Endodermal cell (in vitro differentiated cells): Measurements from ENCODE around the gene MOCS2. TPM values are rescaled to one million over a fixed set of nuclear protein-coding genes. Genes with fewer than 3 reads are reported as not detected.

Source experiments
- DNase-seq: peaks from one replicate; pipeline ENCODE4 v3.0.0-alpha.2; 2017
- H3K27ac ChIP-seq: 2 replicates; pipeline ENCODE4 v1.5.1; 2013; ENCODE audit warnings: mild to moderate bottlenecking, low read depth, low read length, moderate library complexity
- H3K27me3 ChIP-seq: 2 replicates; pipeline ENCODE4 v1.6.1; 2013; ENCODE audit warnings: mild to moderate bottlenecking, low read length, moderate library complexity; ENCODE audit not compliant: insufficient read depth, control insufficient read depth, poor library complexity, severe bottlenecking
- H3K36me3 ChIP-seq: 2 replicates; pipeline ENCODE4 v1.7.0; 2013; ENCODE audit warnings: mild to moderate bottlenecking, low read length, moderate library complexity; ENCODE audit not compliant: control insufficient read depth, insufficient read depth
- H3K4me1 ChIP-seq: one replicate; pipeline ENCODE4 v1.7.0; 2013; ENCODE audit warnings: low read length; ENCODE audit not compliant: control insufficient read depth, insufficient read depth
- H3K4me3 ChIP-seq: 2 replicates; pipeline ENCODE4 v1.5.1; 2013; ENCODE audit warnings: mild to moderate bottlenecking, low read length, moderate library complexity
- H3K9ac ChIP-seq: 2 replicates; pipeline ENCODE4 v1.6.1; 2013; ENCODE audit warnings: mild to moderate bottlenecking, low read length, moderate library complexity; ENCODE audit not compliant: poor library complexity, severe bottlenecking; ENCODE audit errors: extremely low read depth
- H3K9me3 ChIP-seq: 2 replicates; pipeline ENCODE4 v1.6.1; 2013; ENCODE audit warnings: mild to moderate bottlenecking, low read length, moderate library complexity; ENCODE audit not compliant: control insufficient read depth
- H3K27ac Mint-ChIP-seq: 2 replicates; pipeline ENCODE4 v1.8.0; 2020; ENCODE audit warnings: mixed read lengths
- H3K27me3 Mint-ChIP-seq: 2 replicates; pipeline ENCODE4 v1.8.0; 2021; ENCODE audit warnings: mild to moderate bottlenecking, mixed read lengths; ENCODE audit not compliant: insufficient read depth
- H3K36me3 Mint-ChIP-seq: 2 replicates; pipeline ENCODE4 v1.8.0; 2020; ENCODE audit warnings: low read depth, mixed read lengths
- H3K4me1 Mint-ChIP-seq: 2 replicates; pipeline ENCODE4 v1.8.0; 2020; ENCODE audit warnings: mixed read lengths
- H3K4me3 Mint-ChIP-seq: 2 replicates; pipeline ENCODE4 v1.8.0; 2020; ENCODE audit warnings: mild to moderate bottlenecking, moderate library complexity, mixed read lengths
- H3K9me3 Mint-ChIP-seq: 2 replicates; pipeline ENCODE4 v1.8.0; 2020; ENCODE audit warnings: mild to moderate bottlenecking, mixed read lengths
- CTCF ChIP-seq: fragments of 200-600 bp; sonication (generic); conservative IDR thresholded peaks from 2 replicates; pipeline ENCODE4 v1.5.0; 2021; ENCODE audit warnings: antibody characterized with exemption, mild to moderate bottlenecking
- WGBS, 2 experiments: methylation state at CpG; one replicate each; pipeline versions ENCODE4 v1.1.5 to v1.1.7; 2013; ENCODE audit warnings: missing lambda C conversion rate in 2 of 2, mixed read lengths in 1 of 2; ENCODE audit not compliant: insufficient coverage in 1 of 2, insufficient read length in 1 of 2; 5-methylcytosine and 5-hydroxymethylcytosine counted together
- total RNA-seq, 2 donors: library from RNA; stranded (reverse); fragmentation: NEBNext Ultra II Directional in 1 of 2; extraction: Animal tissue kit (Norgen Biotek cat#: 25700) in 1 of 2; gene quantifications; 2 replicates in 1 of 2; 3 replicates in 1 of 2; pipeline ENCODE4 v1.2.1, GENCODE V29; 2021

The MOCS2 gene
- total RNA-seq, 2 donors from 2014 or later = 18.8 to 28.5 TPM

GRCh38 chr5:53083927-53084326 is 25.6 kb downstream of the MOCS2 start:
- Mint-ChIP-seq H3K27ac (no peak overlapping the region), H3K9me3 (no peaks in the 10 kb centered on the region), H3K27me3 (no peaks in the 10 kb centered on the region), H3K36me3 (no peaks in the 10 kb centered on the region), H3K4me1 (no peaks in the 10 kb centered on the region), H3K4me3 (no peak overlapping the region)
- H3K27me3 ChIP-seq = no peaks in the 10 kb centered on the region
- no peak overlapping the region for H3K9ac ChIP-seq
- H3K27ac ChIP-seq = no peak overlapping the region
- no peaks in the 10 kb centered on the region for H3K4me1 ChIP-seq
- H3K36me3 ChIP-seq = no peaks in the 10 kb centered on the region
- H3K9me3 ChIP-seq = no peaks in the 10 kb centered on the region
- H3K4me3 ChIP-seq = no peak overlapping the region
- no peak for DNase-seq
- TF ChIP-seq CTCF = no peak

GRCh38 chr5:53080271-53080670 is 29.3 kb downstream of the MOCS2 start:
- Histone ChIP-seq H3K4me3 (no peak overlapping the region), H3K9me3 (no peaks in the 10 kb centered on the region), H3K27ac (no peak overlapping the region), H3K9ac (no peak overlapping the region), H3K4me1 (no peaks in the 10 kb centered on the region), H3K27me3 (no peaks in the 10 kb centered on the region), H3K36me3 (no peaks in the 10 kb centered on the region)
- Mint-ChIP-seq H3K27me3 (no peaks in the 10 kb centered on the region), H3K36me3 (no peaks in the 10 kb centered on the region), H3K27ac (no peak overlapping the region), H3K4me3 (no peak overlapping the region), H3K4me1 (no peaks in the 10 kb centered on the region), H3K9me3 (no peaks in the 10 kb centered on the region)
- no peak for DNase-seq
- no peak for TF ChIP-seq CTCF
- 88 to 94% methylated on average over 4 of the region's 4 CpGs for WGBS, 2 experiments

GRCh38 chr5:53076014-53076583 is 33.5 kb downstream of the MOCS2 start:
- Histone ChIP-seq H3K4me3 (no peak overlapping the region), H3K4me1 (no peaks in the 10 kb centered on the region), H3K9ac (no peak overlapping the region), H3K27ac (no peak overlapping the region), H3K9me3 (no peaks in the 10 kb centered on the region), H3K27me3 (no peaks in the 10 kb centered on the region), H3K36me3 (no peaks in the 10 kb centered on the region)
- no peak overlapping the region for H3K4me3 Mint-ChIP-seq
- no peaks in the 10 kb centered on the region for H3K9me3 Mint-ChIP-seq
- no peak for DNase-seq
- TF ChIP-seq CTCF = no peak
- no peaks in the 10 kb centered on the region for H3K27me3 Mint-ChIP-seq
- H3K36me3 Mint-ChIP-seq = no peaks in the 10 kb centered on the region
- H3K4me1 Mint-ChIP-seq = no peaks in the 10 kb centered on the region
- H3K27ac Mint-ChIP-seq = no peak overlapping the region
- WGBS, 2 experiments = 83 to 85% methylated on average over 1 to 2 of the region's 2 CpGs
